Choroid plexus epithelial cell (primary cell): ENCODE data around the gene MPP3.
A peak's percentile ranks its signal among the peaks of the same experiment; 100 is the strongest.

Experiments used
- DNase-seq: peaks from one replicate; pipeline ENCODE4 v3.0.0-alpha.2; 2010; ENCODE audit warnings: low read depth
- H3K4me3 ChIP-seq: 2 replicates; pipeline ENCODE4 v1.5.1; 2011; ENCODE audit warnings: low read depth, mild to moderate bottlenecking, control low read depth, low read length, moderate library complexity
- TF ChIP-seq, protein P1 (sequence below): conservative IDR thresholded peaks from 2 replicates; pipeline ENCODE4 v1.5.1; 2011; ENCODE audit warnings: low read depth, mild to moderate bottlenecking, control low read depth, inconsistent platforms, low read length, moderate library complexity

MPP3 gene

GRCh38 chr17:43822570-43823190, 10.3 kb downstream of the MPP3 start:
- no peak overlapping the region for H3K4me3 ChIP-seq
- no peak for DNase-seq
- TF ChIP-seq, protein P1, sequence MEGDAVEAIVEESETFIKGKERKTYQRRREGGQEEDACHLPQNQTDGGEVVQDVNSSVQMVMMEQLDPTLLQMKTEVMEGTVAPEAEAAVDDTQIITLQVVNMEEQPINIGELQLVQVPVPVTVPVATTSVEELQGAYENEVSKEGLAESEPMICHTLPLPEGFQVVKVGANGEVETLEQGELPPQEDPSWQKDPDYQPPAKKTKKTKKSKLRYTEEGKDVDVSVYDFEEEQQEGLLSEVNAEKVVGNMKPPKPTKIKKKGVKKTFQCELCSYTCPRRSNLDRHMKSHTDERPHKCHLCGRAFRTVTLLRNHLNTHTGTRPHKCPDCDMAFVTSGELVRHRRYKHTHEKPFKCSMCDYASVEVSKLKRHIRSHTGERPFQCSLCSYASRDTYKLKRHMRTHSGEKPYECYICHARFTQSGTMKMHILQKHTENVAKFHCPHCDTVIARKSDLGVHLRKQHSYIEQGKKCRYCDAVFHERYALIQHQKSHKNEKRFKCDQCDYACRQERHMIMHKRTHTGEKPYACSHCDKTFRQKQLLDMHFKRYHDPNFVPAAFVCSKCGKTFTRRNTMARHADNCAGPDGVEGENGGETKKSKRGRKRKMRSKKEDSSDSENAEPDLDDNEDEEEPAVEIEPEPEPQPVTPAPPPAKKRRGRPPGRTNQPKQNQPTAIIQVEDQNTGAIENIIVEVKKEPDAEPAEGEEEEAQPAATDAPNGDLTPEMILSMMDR: no peak

- no peak for DNase-seq
- TF ChIP-seq, protein P1: no peak
- H3K4me3 ChIP-seq: no peak overlapping the region
Observed at GRCh38 chr17:43820759-43821158, 12.2 kb downstream of the MPP3 start.

- H3K4me3 ChIP-seq: no peak overlapping the region
- TF ChIP-seq, protein P1: no peak
- no peak for DNase-seq
Observed at GRCh38 chr17:43818966-43819365, 14.0 kb downstream of the MPP3 start.

DNA sequence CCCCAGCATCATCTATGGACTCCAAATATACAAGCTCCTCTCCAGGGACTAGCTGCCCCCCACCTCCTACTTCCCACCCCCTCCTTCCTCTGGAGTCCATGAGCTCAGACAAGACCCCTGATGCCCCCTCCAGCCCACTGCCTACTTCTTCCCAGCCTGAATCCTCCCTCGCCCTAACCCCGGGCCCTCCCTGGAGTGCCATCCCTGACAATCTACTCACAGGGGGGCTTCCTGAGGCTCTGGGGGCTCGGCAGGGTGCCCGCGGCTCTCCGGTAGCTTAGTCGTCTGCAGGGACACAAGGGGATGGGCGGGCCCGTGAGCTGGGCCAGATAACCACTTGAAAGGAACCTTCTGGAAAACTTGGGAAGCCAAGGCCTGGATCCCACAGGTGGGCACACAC, 15.1 kb downstream of the MPP3 start:
- TF ChIP-seq, protein P1: no peak
- no peak overlapping the region for H3K4me3 ChIP-seq
- no peak for DNase-seq

DNA sequence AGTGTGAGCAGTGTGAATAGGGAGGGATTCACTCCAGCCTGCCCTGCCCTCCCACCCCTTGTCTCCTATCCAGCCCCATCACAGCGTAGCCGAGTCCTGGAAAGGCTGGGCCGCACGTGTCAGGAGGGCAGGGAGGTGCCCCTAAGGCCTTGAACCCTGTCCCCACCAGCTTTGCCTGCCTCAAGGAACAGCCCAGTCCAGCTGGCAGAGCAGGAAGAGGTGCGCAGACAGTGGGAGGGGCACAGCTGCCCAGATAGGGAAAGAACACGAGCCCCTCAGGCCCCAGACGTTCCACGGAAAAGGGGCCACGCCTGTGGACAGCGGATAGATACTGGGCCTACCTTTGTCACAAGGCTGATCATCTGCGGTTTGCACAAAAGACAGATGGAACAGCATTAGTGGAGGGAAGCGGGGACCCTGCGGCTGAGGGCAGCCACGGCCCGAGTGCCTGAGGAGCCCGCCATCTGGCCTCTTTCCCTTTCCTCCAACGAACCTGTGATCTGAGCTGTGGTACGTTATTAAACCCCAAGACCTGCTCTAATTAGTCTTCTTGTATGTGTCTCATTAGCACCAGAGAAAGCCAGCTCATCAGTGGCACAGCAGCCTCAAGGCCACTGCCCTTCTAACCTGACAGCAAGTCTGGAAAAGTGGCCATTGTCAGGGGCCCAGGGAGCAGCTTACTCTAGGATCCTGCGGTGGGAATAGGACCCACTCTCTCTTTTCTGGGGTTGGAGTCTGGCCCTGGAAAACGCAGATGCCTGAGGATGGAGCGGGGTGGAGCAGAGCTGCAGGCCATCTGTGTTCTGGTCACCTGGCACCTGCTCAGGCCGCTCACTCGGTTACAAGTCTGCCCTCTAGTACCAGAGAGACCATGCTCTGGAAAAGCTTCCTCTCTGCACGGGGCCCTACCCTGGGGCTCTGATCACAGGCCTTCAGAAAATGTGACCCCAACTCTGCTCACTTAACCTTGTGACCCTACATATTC, 16.3 kb downstream of the MPP3 start:
- TF ChIP-seq, protein P1: no peak
- no peak overlapping the region for H3K4me3 ChIP-seq
- DNase-seq: no peak

- H3K4me3 ChIP-seq: no peak overlapping the region
- TF ChIP-seq, protein P1: no peak
- DNase-seq: peak; percentile 91
Observed at GRCh38 chr17:43814714-43815113, 18.2 kb downstream of the MPP3 start.
